HG03060 (cell line): Measurements from ENCODE around the gene ATXN7.

Experiments used
- ATAC-seq: cut with Tn5 transposase; IDR thresholded peaks from one replicate; pipeline ENCODE4 v1.9.1; 2021; ENCODE audit warnings: low read depth, moderate number of reproducible peaks; ENCODE audit not compliant: unreplicated experiment

ATXN7 gene

GRCh38 chr3:63932509-63933212 lies 69.0 kb downstream of the ATXN7 start:
- no peak for ATAC-seq

GRCh38 chr3:63933459-63933858 lies 69.8 kb downstream of the ATXN7 start:
- ATAC-seq: peak; percentile 38

GRCh38 chr3:63934041-63934866 lies 70.6 kb downstream of the ATXN7 start:
- no peak for ATAC-seq

- ATAC-seq: no peak
Measured at GRCh38 chr3:63936925-63937324, 73.3 kb downstream of the ATXN7 start.

- ATAC-seq: peak; percentile 46
Measured at GRCh38 chr3:63937661-63938651, 74.3 kb downstream of the ATXN7 start.

- ATAC-seq: no peak
Measured at GRCh38 chr3:63940389-63940757, 76.7 kb downstream of the ATXN7 start.

GRCh38 chr3:63942528-63942927 lies 78.9 kb downstream of the ATXN7 start:
- no peak for ATAC-seq

GRCh38 chr3:63943678-63944077 lies 80.0 kb downstream of the ATXN7 start:
- ATAC-seq: no peak

- ATAC-seq: no peak
Measured at GRCh38 chr3:63945558-63946096, 82.0 kb downstream of the ATXN7 start.

- ATAC-seq: no peak
Measured at GRCh38 chr3:63946753-63947152, 83.1 kb downstream of the ATXN7 start.

- ATAC-seq: no peak
Measured at GRCh38 chr3:63947594-63947993, 83.9 kb downstream of the ATXN7 start.

- no peak for ATAC-seq
Measured at GRCh38 chr3:63949005-63949404, 85.3 kb downstream of the ATXN7 start.

- ATAC-seq: no peak
Measured at GRCh38 chr3:63950698-63951097, 87.0 kb downstream of the ATXN7 start.

GRCh38 chr3:63951492-63952247 lies 88.0 kb downstream of the ATXN7 start:
- no peak for ATAC-seq

GRCh38 chr3:63952248-63952594 lies 88.6 kb downstream of the ATXN7 start:
- ATAC-seq: no peak

GRCh38 chr3:63954182-63954581 lies 90.5 kb downstream of the ATXN7 start:
- no peak for ATAC-seq

GRCh38 chr3:63955036-63955650 lies 91.5 kb downstream of the ATXN7 start:
- no peak for ATAC-seq

GRCh38 chr3:63955830-63956545 lies 92.3 kb downstream of the ATXN7 start:
- no peak for ATAC-seq

- no peak for ATAC-seq
Measured at GRCh38 chr3:63959146-63959545, 95.5 kb downstream of the ATXN7 start.
